Embryonic facial prominence (tissue), 1 donor: ENCODE results near the gene POC1A.

Experiments used
- DNase-seq: peaks from one replicate; pipeline ENCODE4 v3.0.0-alpha.2; 2016; ENCODE audit errors: extremely low spot score

Gene POC1A

GRCh38 chr3:52085681-52086282, 68.4 kb downstream of the POC1A start:
- no peak for DNase-seq

DNA sequence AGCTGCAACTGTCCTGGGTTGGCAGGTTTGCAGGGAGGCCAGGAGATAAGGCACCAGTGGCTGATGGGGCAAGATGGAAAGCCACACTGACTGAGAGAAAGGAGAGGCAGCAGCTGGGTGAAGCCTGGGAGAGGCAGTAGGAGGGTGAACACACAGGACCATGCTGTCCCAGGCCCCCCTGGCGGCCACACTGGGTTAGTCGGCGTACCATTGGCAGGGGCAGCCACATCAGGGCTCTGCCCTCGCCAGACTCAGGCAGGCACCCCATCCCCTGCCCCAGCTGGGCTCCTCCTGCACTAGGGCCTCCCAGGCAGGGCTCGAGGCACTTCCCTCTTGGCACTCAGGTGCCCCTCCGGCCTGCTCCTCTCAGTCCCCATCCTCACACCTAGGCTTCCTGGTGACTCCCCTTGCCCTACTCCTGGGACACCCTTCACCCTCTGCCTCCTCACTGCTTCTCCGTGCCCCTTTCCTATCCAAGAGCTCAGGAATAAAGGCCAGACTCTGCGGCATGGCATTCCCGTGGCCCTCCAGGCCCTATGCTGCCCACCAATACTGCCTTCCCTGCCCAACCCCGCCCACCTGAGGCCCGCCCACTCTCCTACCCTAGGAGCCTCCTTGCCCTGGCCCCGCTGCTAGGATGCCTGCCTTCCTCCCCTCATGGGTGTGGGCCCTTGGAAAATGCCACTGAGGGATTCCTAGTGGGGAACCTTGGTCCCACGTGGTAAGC, 69.1 kb downstream of the POC1A start:
- DNase-seq, result no peak

GRCh38 chr3:52084216-52084945, 69.8 kb downstream of the POC1A start:
- DNase-seq, result no peak

- DNase-seq, result no peak
Measured at GRCh38 chr3:52083556-52084087, 70.6 kb downstream of the POC1A start.

DNA sequence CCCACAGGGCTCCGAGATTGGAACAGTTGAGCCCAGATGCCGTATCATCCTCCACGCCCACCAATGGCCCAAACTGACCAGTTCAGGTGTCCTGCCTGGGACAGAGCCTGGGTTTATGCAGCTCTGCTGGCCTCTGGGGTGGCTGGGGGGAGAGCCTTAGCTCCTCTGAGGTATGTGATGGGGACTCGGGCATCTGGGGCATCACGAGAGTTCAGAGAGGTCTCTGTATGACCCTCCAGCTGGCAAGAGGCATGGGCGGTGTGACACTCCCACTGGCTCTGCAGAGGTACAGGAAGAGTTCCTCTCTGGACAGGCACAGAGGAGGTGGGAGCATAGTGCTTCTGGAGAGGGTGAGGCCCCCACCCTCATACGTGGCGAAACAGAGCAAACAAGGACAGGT, 71.3 kb downstream of the POC1A start:
- DNase-seq, result no peak

DNA sequence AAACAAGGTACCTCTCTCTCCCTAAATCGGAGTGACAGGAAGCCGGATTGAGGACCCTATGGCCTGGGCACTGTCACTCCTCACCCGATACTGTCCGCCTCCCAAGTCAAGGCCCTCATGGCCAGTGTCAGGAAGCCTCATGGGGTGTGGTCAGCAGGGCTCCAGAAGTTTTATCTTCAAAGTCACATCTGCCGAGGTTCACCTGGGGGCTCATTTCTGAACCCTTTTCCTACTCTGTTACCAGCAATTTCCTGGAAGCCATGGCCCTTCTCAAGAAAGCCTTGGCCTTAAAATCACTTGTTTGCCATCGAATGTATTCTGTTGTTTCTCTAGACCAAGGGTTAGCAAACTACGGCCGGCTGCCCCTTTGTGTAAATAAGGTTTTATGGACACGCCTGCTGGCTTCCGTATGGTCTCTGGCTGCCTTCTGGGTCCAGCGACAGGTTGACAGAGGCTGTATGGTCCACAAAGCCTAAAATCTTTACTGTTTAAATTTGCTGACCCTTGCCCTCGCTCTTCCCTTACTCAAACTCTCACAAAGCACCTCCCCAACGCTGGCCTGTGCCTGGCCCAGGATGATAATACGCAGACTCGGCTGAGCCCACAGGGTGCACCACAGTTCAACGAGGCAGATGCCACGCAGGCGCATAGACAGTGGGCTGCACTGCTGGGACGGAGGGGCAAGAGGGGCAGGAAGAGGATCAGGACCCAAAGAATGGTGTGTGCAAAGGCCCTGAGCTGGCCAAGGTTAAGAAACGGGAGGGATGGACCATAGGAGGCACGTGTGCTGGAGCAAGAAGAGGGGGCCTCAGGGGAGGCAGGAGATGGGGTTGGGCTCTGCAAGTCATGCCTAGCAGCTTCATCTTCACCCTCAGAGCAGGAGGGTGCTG, 73.1 kb downstream of the POC1A start:
- DNase-seq, result no peak

- no peak for DNase-seq
Measured at GRCh38 chr3:52079958-52080357, 74.3 kb downstream of the POC1A start.

DNA sequence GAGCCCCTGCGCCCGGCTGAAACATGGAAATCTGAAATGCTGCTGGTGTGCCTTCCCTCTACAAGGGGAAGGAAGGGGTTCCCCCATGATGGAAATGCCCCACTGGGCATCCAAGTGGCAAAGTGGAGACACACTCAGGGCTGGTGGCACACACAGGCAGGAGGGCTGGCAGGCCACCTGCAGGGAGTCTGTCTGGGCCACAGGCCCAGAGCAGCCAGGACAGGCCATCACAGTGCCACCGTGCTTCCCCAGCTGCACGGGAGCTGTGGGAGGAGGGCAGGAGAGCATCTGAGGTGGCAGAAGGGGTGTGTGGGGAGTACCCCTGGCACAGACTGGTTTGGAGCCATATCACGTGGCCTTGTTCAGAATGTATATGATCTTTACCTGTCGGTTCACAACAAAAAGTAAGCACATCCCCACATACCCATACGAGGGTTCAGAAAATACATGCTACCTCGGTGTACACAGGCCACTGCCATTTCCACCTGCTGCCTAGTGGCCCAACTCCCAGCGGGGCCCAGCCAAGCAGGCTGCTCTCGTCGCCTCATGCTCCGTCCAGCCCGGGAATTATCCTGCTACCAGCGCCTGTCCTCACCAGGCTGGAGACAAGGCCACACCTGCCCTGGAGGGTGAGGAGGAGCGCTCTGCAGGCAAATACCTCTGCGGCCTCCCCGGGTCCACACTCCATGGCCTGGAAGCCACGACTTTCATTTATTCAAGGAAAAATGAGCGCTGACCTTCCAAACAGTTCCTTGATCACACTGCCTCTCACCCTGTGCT, 75.3 kb downstream of the POC1A start:
- DNase-seq, result no peak

GRCh38 chr3:52077925-52078324, 76.3 kb downstream of the POC1A start:
- DNase-seq, result no peak

DNA sequence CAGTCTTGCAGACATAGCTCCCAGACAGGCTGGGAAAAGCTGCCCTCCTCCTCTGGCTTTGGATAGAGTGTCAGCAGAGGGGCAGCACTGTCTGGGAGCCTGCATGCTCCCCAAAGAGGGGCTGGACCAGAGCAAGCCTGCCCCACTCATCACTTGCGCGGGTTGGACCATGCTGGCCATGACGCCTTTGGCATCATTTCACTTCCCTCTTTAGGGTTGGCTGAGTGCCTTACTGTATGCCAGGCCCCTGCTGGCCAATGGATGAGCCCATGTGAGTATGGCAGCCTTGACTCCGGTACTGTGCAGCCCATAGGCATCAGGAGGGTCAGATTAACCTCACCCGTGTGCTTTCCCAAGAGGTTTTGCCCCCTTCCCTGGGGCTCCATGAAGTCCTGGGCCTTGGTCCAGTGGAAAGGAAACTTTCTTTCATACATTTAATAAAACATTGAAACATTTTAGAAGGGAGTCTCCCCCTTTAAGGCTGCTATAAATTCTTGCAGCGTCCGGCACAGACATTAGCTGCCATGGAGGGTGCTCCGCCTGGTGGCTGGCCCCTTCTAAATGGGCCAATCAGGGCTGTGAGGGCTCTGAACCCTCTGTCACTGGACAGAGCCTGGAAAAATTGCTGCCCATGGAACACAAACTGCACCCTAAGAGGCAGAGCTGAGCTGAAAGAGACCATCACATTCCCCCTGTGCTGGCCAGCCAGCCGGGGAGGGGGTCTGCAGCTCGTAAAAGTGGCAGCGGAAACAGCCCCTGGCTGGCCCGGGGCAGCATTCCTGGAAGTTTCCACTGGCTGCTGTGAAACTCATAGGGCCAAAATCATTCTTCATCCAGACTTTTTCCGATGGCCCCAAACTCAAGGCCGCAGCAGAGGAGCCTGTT, 77.1 kb downstream of the POC1A start:
- DNase-seq, result no peak

GRCh38 chr3:52073490-52073889, 80.7 kb downstream of the POC1A start:
- DNase-seq, result no peak

- DNase-seq, result no peak
Measured at GRCh38 chr3:52072471-52072870, 81.8 kb downstream of the POC1A start.

DNA sequence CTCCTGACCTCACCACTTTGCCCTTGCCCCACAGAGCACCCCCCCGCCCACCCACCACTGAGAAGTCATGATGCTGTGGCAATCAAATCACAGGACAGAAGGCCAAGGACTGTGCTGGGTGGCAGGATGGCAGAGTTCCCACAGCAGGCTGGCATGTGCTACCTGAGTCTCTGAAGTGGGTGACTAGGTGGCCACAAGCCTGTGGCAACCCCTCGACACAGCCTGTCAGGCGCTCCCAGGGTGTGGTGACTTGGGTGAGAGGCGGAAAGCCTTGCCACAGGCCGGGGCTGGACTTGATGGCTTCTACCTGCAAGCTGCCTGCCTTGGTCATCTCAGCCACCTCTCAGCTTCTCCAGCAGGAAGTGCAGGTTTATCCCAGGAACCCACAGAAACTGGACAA, 82.2 kb downstream of the POC1A start:
- DNase-seq, result no peak

GRCh38 chr3:52070724-52071621, 83.2 kb downstream of the POC1A start:
- DNase-seq, result no peak

DNA sequence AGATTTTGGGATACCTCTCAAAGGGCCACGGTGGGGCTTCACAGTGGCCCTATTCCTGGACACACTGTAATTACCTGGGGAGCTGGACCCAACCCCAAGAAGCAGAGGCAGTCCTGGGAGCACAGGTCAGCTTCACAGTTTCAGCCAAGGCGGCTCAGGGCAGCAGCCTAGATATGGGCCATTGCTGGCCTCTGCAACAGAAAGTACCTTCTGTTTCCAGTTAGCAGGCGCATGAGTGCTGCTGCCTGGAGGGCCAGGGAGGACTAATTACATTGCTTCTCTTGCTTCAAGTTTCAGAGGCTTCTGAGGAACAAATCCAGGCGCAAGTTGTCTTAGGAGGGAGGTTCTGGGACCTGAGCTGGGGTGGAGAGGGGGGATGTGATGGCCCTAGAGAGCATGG, 84.4 kb downstream of the POC1A start:
- DNase-seq, result no peak

GRCh38 chr3:52069135-52069534, 85.1 kb downstream of the POC1A start:
- DNase-seq, result no peak

- no peak for DNase-seq
Measured at GRCh38 chr3:52068730-52069129, 85.5 kb downstream of the POC1A start.

GRCh38 chr3:52068055-52068571, 86.1 kb downstream of the POC1A start:
- peak; percentile 80 for DNase-seq

DNA sequence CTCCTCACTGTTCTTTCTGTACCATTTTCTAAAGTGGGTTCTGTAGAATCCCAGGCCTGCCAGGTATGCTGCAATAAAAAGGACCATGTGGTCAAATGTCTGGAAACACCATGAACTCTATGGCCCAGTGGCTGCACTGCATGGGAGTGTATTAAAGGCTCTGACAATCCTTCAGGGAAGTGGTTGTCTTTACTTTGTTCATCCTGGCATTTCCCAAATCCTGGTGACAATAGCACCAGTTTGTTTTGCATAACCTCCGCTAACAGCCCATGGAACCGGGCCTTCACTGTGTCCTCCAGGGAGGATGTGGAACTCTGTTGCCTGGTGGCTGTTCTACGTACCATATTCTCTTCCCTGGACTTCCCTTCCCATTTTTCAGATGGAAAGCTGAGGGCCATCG, 86.7 kb downstream of the POC1A start:
- no peak for DNase-seq
